Endothelial cell of umbilical vein (primary cell): Measurements from ENCODE around the gene CAV2. TPM values are rescaled to one million over a fixed set of nuclear protein-coding genes. Genes with fewer than 3 reads are reported as not detected.

Source experiments
- BruUV-seq: library from RNA; stranded (reverse); fragments of 400-500 nt; replicated peaks from 2 replicates; lab custom pipeline; 2021; lab: Mats Ljungman, UMichigan
- CTCF ChIA-PET: fragments of 300-600, 350-600 bp; sonication (Branson Sonifier 250); formaldehyde crosslinking; loops from one replicate; lab custom pipeline; 2021; ENCODE audit warnings: antibody characterized with exemption, inconsistent platforms; lab: Charles Lee
- POLR2A ChIA-PET: fragments of 300-600, 350-600 bp; sonication (Branson Sonifier 250); formaldehyde crosslinking; loops from one replicate; lab custom pipeline; 2021; ENCODE audit warnings: antibody characterized with exemption, inconsistent platforms; lab: Charles Lee
- DNase-seq: peaks from one replicate; pipeline ENCODE4 v3.0.0-alpha.2; 2011; ENCODE audit warnings: low read depth, low spot score
- FAIRE-seq: peaks from 2 replicates; lab custom pipeline; 2011; peaks lifted over from hg19 to GRCh38; lab: Jason Lieb, UNC
- H2AFZ ChIP-seq: 2 replicates; pipeline ENCODE4 v1.6.0; 2012; ENCODE audit warnings: low read depth, low read length, control low read depth, inconsistent platforms
- H3K27ac ChIP-seq: 2 replicates; pipeline ENCODE4 v1.5.1; 2011; ENCODE audit warnings: low read depth, mild to moderate bottlenecking, control low read depth, low read length, moderate library complexity; ENCODE audit not compliant: insufficient read depth
- H3K27me3 ChIP-seq, 2 experiments: 2 replicates each; pipeline versions ENCODE4 v1.6.0 to v1.6.1; 2011; ENCODE audit warnings: low read length in 2 of 2, mixed read lengths in 1 of 2; ENCODE audit not compliant: control insufficient read depth in 2 of 2, insufficient read depth in 2 of 2
- H3K36me3 ChIP-seq, 2 experiments: 2 replicates in 1 of 2; 3 replicates in 1 of 2; pipeline ENCODE4 v1.5.1; 2011; ENCODE audit warnings: low read length in 2 of 2, mild to moderate bottlenecking in 1 of 2, moderate library complexity in 1 of 2; ENCODE audit not compliant: control insufficient read depth in 2 of 2, insufficient read depth in 2 of 2; ENCODE audit errors: extremely low read depth in 1 of 2
- H3K4me1 ChIP-seq: 3 replicates; pipeline ENCODE4 v1.5.1; 2011; ENCODE audit warnings: mild to moderate bottlenecking, low read length; ENCODE audit not compliant: control insufficient read depth, insufficient read depth; ENCODE audit errors: extremely low read depth
- H3K4me2 ChIP-seq: 2 replicates; pipeline ENCODE4 v1.6.1; 2011; ENCODE audit warnings: low read length, control low read depth, mixed read lengths; ENCODE audit not compliant: insufficient read depth
- H3K4me3 ChIP-seq, 3 experiments: fragments of 200-600 bp in 1 of 3; sonication (generic), shearing (Covaris generic) in 1 of 3; replicated peaks in 1 of 3; 2 replicates each; pipeline ENCODE4 v1.5.1; 2011 to 2016; ENCODE audit warnings: control low read depth in 3 of 3, low read length in 3 of 3, mild to moderate bottlenecking in 2 of 3, inconsistent platforms in 1 of 3, low read depth in 1 of 3, moderate library complexity in 1 of 3; ENCODE audit not compliant: insufficient read depth in 1 of 3
- H3K79me2 ChIP-seq: 2 replicates; pipeline ENCODE4 v1.6.0; 2012; ENCODE audit warnings: low read length, inconsistent platforms; ENCODE audit not compliant: control insufficient read depth, insufficient read depth
- H3K9ac ChIP-seq: replicated peaks from 2 replicates; pipeline ENCODE3; 2011; ENCODE audit warnings: low read length, control low read depth; ENCODE audit not compliant: insufficient read depth; ENCODE audit errors: extremely low read depth
- H3K9me1 ChIP-seq: replicated peaks from 3 replicates; pipeline ENCODE4 v1.6.0; 2011; ENCODE audit warnings: mild to moderate bottlenecking, low read length; ENCODE audit not compliant: control insufficient read depth, insufficient read depth; ENCODE audit errors: extremely low read depth
- H3K9me3 ChIP-seq: replicated peaks from 2 replicates; pipeline ENCODE4 v1.5.1; 2012; ENCODE audit warnings: low read length, inconsistent platforms; ENCODE audit not compliant: control insufficient read depth, insufficient read depth
- H4K20me1 ChIP-seq: replicated peaks from 2 replicates; pipeline ENCODE3; 2011; ENCODE audit warnings: mild to moderate bottlenecking, low read length; ENCODE audit not compliant: control insufficient read depth, insufficient read depth; ENCODE audit errors: extremely low read depth
- CTCF ChIP-seq, 2 donors: IDR thresholded peaks; 1 replicate in 1 of 2; 2 replicates in 1 of 2; pipeline ENCODE4 v1.5.1; 2011; ENCODE audit warnings: low read length in 2 of 2, mild to moderate bottlenecking in 2 of 2, moderate library complexity in 2 of 2, control low read depth in 1 of 2, inconsistent platforms in 1 of 2, low read depth in 1 of 2; ENCODE audit not compliant: insufficient read depth in 1 of 2; ENCODE audit errors: extremely low read depth in 1 of 2
- EZH2 ChIP-seq: IDR thresholded peaks from 2 replicates; pipeline ENCODE4 v1.6.1; 2012; ENCODE audit warnings: borderline replicate concordance, low read depth, mild to moderate bottlenecking, moderate library complexity, low read length, inconsistent platforms; ENCODE audit not compliant: severe bottlenecking
- FOS ChIP-seq: IDR thresholded peaks from 2 replicates; pipeline ENCODE4 v1.6.1; 2011; ENCODE audit warnings: mild to moderate bottlenecking, low read length, moderate library complexity, borderline replicate concordance; ENCODE audit not compliant: insufficient read depth
- GATA2 ChIP-seq: IDR thresholded peaks from 2 replicates; pipeline ENCODE4 v1.7.0; 2011; ENCODE audit warnings: low read depth, mild to moderate bottlenecking, moderate library complexity, mixed read lengths, low read length; ENCODE audit not compliant: insufficient read length, insufficient read depth
- JUN ChIP-seq: IDR thresholded peaks from 2 replicates; pipeline ENCODE4 v1.6.1; 2011; ENCODE audit warnings: borderline replicate concordance, low read depth; ENCODE audit not compliant: insufficient read length, insufficient read depth
- MAX ChIP-seq: IDR thresholded peaks from 2 replicates; pipeline ENCODE4 v1.6.1; 2011; ENCODE audit not compliant: insufficient read depth, insufficient read length
- MYC ChIP-seq: IDR thresholded peaks from one replicate; pipeline ENCODE4 v1.6.1; 2011; ENCODE audit warnings: mild to moderate bottlenecking, low read depth, low read length
- POLR2A ChIP-seq: IDR thresholded peaks from 2 replicates; pipeline ENCODE4 v1.6.1; 2012; ENCODE audit warnings: low read depth, mild to moderate bottlenecking, control low read depth, low read length
- POLR2AphosphoS5 ChIP-seq: IDR thresholded peaks from 2 replicates; pipeline ENCODE4 v1.6.1; 2012; ENCODE audit warnings: low read depth, mild to moderate bottlenecking, control low read depth, low read length, moderate library complexity; ENCODE audit not compliant: insufficient read depth
- dilution Hi-C: fragments of 300-500 bp; cut with MboI; formaldehyde crosslinking; loops from one replicate; pipeline ENCODE4 v1.15.0; 2019; ENCODE audit warnings: low sequenced_read_pairs; ENCODE audit not compliant: extremely low pct_ligation_motif_present
- intact Hi-C: fragments of 100-400 bp; cut with micrococcal nuclease; formaldehyde crosslinking; loops from one replicate; pipeline ENCODE4 v1.10.0; 2022
- polyA plus RNA-seq, 4 experiments: library from polyadenylated mRNA; depleted of rRNA in 3 of 4; stranded (reverse) in 3 of 4; unstranded in 1 of 4; fragments of >200 nt; gene quantifications; 2 replicates each; pipeline versions ENCODE4 v1.2.1 to v1.2.3, GENCODE V29; 2011 to 2012; ENCODE audit warnings: missing spikeins in 1 of 4
- total RNA-seq: library from RNA; stranded (reverse); gene quantifications from 2 replicates; pipeline ENCODE4 v1.2.3, GENCODE V29; 2021

Gene CAV2
- total and polyA plus RNA-seq, 2 donors (not counting 3 experiments of a cell fraction or from before 2014, with no cell fraction given), result 179 to 327 TPM

- Histone ChIP-seq H3K27ac (no peak overlapping the region), H3K9me1 (no peaks in the 10 kb centered on the region), H3K9me3 (no peaks in the 10 kb centered on the region), H3K36me3 (no peaks in the 10 kb centered on the region), H3K27me3 (no peaks in the 10 kb centered on the region), H2AFZ (no peak overlapping the region), H3K4me2 (no peak overlapping the region), H3K4me3 (no peak overlapping the region), H3K9ac (no peak overlapping the region), H3K79me2 (no peaks in the 10 kb centered on the region), H4K20me1 (no peaks in the 10 kb centered on the region), H3K4me1 (peaks cover 2% of the 10 kb centered on the region)
- intact Hi-C loops (no loop called here), dilution Hi-C loops (no loop called here)
- no TSS peak for BruUV-seq
- ChIA-PET POLR2A (no interaction called here), CTCF (no interaction called here)
- DNase-seq (no peak), FAIRE-seq (no peak)
- TF ChIP-seq JUN (no peak), EZH2 (no peak), POLR2A (no peak), CTCF (IDR thresholded peaks at IDR 0.05; ENCODE audit: extremely low read depth in 1 of 2, insufficient read depth in 1 of 2, low read depth in 1 of 2, low read length in 2 of 2) (no peak), MAX (no peak), GATA2 (no peak), MYC (no peak), FOS (no peak), POLR2AphosphoS5 (no peak)
Observed at GRCh38 chr7:116491887-116492653, 7.5 kb upstream of the CAV2 start.
